Hematopoietic multipotent progenitor cell treated with erythropoietin and hydrocortisone succinate and interleukin-3 and kit ligand, for 6 days (in vitro differentiated cells): ENCODE measurements around the gene ADAMTS18.

Experiments used
- DNase-seq: peaks from one replicate; pipeline ENCODE4 v3.0.0-alpha.2; 2015

The ADAMTS18 gene

GRCh38 chr16:77433146-77433545, 1.7 kb downstream of the ADAMTS18 start:
- no peak for DNase-seq

DNA sequence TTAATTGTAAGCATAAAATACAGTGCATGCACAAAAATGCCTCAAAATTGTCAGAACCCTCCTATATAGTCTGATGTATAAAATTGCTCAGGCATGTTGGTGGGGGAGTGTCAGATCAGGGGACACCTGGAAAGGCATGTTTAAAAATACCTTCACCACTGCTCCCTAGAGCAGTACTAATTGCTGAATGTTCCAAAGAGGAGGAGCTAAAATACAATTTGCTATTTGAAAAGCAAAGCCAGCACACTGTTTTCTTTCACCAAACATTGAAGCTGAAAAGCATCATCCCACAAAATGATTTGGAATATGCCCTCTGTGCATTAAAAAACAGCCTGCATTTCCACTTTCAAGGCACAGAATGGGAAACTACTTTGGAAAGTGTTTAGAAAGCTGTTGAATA, 2.6 kb downstream of the ADAMTS18 start:
- DNase-seq: no peak

DNA sequence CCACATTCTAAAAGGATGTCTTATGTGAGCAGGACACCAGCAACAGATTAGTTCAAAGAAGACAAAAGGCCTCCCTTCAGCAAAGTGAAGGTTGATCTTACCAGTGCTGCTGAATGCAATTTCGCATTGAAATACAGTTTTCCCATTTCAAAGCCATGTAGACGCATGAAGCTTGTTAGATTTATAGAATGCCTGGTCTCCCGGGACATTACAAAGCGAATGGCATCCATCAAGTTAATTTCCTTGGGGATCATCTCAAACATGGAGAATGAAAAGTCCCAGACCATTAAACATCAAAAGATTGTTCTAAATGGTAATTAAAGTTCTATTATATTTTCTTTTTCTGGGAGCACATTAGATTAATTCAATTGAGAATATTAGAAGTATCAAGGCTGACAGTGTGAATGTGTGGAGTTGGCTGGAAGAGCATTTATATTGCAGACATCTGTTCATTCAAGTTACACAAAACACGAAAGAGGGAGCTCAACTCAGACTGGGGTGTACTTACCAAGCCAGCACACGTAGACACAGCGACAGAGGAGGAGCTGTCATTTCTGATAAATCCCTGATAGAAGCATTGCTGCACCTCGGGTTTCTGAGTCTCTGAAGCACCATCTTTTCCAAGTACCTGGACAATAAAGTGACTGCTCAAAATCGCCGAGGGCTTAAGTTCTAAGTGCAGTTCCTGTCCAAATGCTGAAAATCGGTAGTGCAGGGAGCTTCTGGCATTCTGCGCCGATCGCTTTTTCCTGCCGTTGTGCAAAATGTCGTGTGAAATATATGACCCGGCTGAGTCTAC, 3.8 kb downstream of the ADAMTS18 start:
- DNase-seq: no peak

GRCh38 chr16:77430360-77430759, 4.5 kb downstream of the ADAMTS18 start:
- no peak for DNase-seq

DNA sequence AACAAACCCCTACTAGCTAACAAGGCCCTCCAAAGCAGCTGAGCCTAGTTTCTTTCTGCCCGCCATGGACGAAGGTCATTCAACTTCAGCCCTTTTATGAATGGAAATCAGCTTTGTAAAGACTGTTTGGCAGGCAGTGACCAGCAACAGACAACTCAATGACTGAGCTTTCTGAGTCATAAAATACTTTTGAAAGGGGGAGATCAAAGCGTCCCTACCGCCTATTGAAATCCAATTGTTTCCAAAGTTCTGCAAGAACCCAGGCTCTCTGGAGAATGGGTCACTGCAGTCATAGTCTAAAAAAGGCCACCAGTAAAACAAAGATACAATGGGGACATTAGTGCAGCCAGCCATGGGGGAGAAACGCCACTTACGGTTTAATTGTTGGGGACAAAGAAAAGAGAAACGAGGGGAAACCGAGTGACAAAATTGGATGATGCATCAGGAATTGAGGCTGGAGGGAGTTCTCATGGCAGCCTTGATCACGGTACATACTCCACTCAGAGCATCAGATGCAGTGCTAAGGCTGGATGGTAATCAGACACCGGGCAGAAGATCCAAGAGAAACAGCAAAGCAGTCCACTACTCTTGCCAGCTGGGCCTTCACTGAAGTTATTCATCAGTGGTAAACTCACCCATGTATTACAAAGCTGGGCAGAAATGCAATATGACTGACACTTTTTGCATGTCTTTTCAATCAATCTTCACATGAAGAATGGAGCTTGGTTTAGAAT, 9.8 kb downstream of the ADAMTS18 start:
- no peak for DNase-seq

DNA sequence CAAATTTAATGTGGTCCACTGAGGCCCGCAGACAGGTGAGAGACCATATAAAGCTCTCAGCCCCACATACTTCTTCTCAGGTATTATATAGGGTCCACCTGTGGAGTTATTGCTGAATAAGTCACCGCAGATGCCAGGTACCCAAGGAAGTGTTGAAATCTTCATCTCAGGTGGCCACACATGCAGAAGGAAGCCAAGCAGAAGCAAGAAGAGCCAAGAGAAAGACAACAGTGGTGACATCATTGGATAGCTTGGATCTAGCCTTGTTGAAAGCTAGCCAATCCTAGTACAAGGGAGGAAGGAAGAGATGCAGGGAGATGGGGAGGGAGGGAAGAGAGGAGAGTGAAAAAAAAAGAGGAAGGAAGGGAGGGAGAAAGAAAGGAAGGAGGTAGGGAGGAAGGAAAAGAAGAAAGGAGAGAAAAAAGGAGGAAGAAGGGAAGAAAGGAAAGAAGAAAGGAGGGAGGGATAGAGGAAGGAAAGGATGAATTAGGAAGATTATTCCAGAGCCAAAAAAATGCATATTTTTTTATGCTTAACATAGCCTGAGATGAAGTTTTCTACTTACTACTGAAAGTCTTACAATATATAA, 12.5 kb downstream of the ADAMTS18 start:
- no peak for DNase-seq

DNA sequence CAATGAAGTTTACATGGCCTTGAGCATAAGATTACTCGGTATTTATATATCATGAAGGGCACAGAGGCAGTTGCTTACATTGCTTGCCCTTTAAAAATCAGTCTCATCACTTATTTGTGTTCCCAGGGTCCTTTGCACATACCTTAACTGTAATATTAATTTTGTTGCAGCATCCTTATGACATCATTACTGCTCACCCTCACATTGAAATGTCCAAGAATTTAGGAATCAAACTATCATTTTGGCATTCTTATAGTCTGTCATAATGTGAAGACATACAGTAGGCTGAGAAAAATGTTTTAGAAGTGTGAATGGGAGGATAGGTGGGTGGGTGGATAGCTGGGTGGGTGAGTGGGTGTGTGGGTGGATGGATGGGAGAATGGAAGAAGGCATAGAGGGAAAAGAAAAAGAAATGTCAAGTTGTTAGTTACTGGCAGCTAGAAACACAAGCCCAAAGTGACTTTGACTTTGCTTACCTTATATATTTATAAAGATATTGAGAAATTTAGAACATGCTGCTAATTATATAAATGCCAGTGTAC, 17.8 kb downstream of the ADAMTS18 start:
- DNase-seq: no peak

DNA sequence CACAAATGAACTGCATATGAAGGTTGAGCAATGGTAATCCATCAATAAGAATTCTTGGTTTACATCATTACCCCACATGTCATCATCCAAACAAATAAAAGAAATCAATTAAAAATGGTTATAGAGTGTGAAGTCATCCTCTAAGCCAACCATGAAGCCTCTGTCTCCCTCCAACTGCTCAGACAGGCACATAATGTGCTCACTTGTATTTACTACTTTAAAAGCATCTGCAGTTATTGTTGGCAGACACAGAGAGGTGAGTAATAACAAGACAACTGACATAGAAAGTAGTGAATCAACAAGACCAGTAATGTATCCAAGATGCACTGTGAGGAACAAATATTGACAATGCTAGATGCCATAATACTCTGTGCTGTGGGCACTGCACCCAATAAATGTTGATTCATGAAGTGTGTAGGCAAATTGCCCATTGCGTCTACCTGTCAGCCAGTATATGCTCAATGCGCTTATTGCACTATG, 20.0 kb downstream of the ADAMTS18 start:
- DNase-seq: no peak

GRCh38 chr16:77410449-77410848, 24.4 kb downstream of the ADAMTS18 start:
- no peak for DNase-seq

DNA sequence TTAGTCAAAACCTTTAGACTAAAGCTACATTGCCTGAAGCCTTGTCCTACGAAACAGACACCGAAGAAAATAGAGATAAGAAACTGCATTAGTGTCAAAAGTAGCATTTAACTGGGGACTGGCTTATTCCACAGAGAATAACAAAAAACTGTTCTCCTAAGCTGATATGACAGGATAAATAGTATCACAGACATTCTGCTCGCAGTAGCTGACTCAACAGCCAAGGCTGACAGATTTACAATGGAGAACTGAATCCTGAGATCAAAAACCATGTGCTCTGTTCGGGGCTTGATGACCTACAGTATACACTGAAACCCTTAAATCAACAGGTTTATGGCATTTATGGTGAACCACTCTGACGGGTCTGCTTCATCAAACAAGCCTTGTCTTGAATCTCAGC, 25.5 kb downstream of the ADAMTS18 start:
- DNase-seq: no peak

DNA sequence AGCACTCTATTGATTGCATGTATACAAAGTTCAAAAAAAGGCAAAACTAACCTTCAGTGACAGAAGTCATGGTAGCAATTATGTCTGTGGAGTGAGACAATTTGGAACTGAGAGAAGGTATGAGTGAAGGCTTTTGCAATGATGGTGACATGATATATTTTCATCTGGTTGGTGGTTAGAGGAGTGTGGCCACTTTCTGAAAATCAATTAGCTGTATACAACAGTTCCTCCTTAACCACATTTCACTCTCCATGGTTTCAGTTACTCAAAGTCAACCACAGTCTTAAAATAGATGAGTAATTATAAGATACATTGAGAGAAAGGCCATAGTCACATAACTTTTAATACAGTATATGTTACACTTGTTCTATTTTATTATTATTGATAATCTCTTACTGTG, 26.2 kb downstream of the ADAMTS18 start:
- no peak for DNase-seq

DNA sequence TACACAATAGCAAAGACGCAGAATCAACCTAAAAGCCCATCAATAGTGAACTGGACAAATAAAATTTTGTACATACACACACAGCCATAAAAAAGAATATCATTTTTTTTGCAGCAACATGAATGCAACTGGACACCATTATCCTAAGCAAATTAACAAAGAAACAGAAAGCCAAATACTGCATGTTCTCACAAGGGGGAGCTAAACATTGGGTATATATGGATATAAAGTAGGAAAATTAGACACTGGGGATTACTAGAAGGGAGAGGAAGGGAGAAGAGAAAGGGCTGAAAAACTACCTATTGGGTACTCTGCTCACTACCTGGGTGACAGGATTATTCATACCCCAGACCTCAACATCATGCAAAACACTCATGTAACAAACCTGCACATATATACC, 28.2 kb downstream of the ADAMTS18 start:
- DNase-seq: no peak

- no peak for DNase-seq
These were observed 30.1 kb downstream of the ADAMTS18 start for GRCh38 chr16:77404775-77405174.

DNA sequence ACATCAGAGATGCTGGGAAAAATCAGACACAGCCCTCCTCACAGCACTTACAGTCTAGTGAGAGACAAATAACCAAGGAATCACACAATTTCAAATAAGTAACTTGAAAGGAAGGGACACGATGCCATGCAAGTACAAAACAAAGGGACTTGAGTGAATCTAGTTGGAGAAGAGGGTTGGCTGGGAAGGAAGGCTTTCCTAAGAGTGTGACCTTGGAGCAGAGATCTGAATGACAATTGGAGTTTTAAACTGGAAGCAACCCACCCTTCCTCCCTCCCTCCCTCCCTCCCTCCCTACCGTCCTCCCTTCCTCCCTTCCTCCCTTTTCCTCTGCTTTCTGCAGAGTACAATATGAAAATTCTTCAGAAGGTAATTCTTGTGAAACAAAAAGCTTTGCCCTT, 31.1 kb downstream of the ADAMTS18 start:
- no peak for DNase-seq

GRCh38 chr16:77402672-77403071, 32.2 kb downstream of the ADAMTS18 start:
- DNase-seq: no peak

- DNase-seq: no peak
These were observed 32.7 kb downstream of the ADAMTS18 start for GRCh38 chr16:77402118-77402517.

- no peak for DNase-seq
These were observed 35.3 kb downstream of the ADAMTS18 start for GRCh38 chr16:77399546-77399945.

GRCh38 chr16:77399066-77399465, 35.8 kb downstream of the ADAMTS18 start:
- no peak for DNase-seq

DNA sequence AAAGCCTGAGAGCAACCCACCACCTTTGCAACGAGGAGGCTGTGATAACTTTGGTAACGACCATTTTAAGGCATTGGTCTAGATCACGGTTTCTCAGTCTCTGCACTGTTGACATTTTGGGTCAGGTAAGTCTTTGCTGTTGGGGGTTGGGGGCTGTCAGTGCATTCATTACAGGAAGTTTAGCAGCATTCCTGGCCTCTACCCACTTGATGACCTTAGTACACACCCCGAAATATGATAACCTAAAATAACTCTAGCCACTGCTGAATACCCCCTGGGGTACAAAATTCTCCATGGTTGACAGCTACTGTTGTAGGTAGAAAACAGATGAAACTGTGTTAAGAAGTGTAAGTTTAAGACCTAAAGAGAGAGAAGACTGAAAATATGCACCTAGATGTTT, 36.3 kb downstream of the ADAMTS18 start:
- DNase-seq: no peak

DNA sequence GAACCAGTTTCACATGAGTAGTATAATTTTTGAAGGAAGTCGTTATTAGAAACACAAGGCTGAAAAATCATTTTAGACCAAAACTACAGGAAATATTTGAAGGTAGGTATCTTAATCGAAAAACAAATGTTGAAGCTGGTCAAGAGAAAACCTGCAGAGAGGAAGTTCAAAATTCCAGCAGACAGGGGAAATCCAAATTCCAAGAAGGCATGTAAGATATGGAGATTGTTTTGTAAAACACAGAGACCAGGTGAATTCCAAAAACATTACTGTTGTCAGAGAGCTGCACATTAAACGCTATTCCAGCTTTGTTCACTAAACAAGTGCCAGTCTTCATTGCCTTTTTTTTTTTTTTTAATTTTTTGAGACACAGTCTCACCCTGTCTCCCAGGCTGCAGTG, 38.4 kb downstream of the ADAMTS18 start:
- no peak for DNase-seq

DNA sequence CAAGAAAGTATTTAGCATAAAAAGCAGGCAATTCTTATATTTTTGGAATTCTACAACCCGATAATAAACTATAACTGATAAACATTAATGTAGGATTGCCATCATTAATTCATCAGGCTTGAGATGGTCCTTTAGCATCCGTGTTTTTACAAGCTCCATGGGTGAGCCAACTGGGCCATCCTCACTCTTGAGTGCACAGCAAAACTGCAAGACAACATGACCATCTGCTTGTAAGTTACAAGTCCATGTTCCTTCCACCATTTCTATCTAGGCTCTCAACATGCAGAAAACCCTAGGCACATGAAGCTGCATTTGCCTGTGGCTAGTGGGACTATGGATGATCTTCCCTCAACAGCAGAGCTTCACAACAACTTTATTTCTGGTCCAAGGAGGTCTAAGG, 40.1 kb downstream of the ADAMTS18 start:
- DNase-seq: no peak

DNA sequence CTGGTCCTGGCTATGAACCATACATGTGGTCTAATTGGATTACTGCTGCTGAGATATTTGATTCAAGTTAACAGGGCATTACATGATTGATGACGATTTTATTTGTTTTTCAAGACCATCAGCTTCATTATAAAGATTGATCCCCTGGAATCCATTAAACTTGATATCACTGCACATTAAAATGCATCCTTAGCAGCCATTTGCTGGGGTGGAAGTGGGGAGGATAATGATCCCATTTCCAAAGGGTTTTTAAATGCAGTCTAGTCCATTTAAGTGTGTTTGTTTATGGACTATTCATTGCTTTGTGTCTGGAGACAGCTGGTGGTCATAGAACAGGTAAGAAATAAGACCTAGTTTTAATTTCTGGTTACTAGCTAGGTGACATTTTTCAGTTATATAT, 40.9 kb downstream of the ADAMTS18 start:
- no peak for DNase-seq

DNA sequence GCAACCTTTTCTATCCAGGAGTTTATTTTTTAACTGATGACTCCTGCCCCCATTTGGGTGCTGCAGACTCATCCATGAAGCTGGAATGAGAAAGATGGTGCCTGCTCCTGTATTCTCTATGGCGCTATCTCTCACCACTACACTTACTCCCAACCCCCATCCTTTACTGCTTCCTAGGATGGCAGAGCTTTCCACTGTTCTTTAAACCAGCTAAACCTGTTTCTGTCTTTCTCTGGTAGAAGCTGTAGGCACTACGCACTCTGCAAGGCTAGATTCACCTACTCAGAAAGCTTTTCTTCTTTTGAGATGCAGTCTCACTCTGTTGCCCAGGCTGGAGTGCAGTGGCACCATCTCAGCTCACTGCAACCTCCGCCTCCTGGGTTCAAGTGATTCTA, 47.0 kb downstream of the ADAMTS18 start:
- no peak for DNase-seq
